ENCODE measurements around the gene CD274.

The CD274 gene

DNA sequence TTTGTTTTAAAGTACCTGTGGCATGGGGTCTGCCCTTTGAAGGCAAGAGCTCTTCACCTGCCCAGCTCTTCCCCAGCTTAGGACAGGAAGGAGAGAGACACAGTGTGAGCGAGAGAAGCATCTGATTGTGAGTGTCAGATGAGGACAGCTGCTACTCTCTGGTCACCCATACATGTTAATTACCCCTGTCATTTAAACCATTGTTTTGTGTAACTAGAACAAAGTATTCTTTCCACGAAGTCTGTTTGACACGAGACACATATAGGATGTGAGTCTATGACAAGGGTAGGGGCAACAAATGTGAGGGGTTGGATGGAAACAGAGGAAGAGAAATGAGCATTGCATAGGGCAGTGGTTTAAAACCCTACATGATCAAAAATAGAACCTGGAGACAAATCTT, 3.0 kb upstream of the CD274 start:
- TF ChIP-seq SPI1 (IDR thresholded peaks at IDR 0.05; ENCODE audit: low read depth, low read length) (no peak), POLR2A (IDR thresholded peaks at IDR 0.05; ENCODE audit: low read depth, low read length) (no peak), POU2F2 (IDR thresholded peaks at IDR 0.05; ENCODE audit: low read depth, low read length) (no peak), PAX5 (IDR thresholded peaks at IDR 0.05; ENCODE audit: insufficient read depth, low read length, severe bottlenecking) (no peak), TAF1 (IDR thresholded peaks at IDR 0.05; ENCODE audit: low read depth, low read length) (no peak), POLR2AphosphoS5 (IDR thresholded peaks at IDR 0.05; ENCODE audit: low read depth, low read length) (no peak)
- DNase-seq (ENCODE audit: insufficient read length, low spot score) (no peak), FAIRE-seq (peak; percentile 69)

DNA sequence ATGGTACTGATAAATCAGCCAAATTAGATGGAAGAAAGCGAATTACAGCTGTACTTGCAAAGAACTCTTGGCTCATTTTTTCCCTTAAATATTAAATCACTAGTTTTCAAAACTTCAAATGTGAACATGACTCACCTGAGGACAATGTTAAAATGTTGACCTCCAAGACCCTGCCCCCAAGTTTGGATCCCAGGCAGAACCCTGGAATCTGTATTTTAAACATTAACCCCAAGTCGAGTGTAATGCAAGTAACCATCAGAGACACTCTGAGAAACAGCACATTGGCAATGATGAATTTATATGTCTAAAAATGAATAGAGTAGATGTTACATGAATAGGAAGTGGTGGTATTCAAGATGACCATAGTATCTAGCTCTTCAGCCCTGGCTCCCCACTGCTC, 2.3 kb upstream of the CD274 start:
- DNase-seq (ENCODE audit: insufficient read length, low spot score) (no peak), FAIRE-seq (no peak)
- TF ChIP-seq POLR2AphosphoS5 (IDR thresholded peaks at IDR 0.05; ENCODE audit: low read depth, low read length): no peak
- no peak for TF ChIP-seq TAF1 (IDR thresholded peaks at IDR 0.05; ENCODE audit: low read depth, low read length)
- TF ChIP-seq POU2F2 (IDR thresholded peaks at IDR 0.05; ENCODE audit: low read depth, low read length): no peak
- TF ChIP-seq POLR2A (IDR thresholded peaks at IDR 0.05; ENCODE audit: low read depth, low read length): no peak
- no peak for TF ChIP-seq PAX5 (IDR thresholded peaks at IDR 0.05; ENCODE audit: insufficient read depth, low read length, severe bottlenecking)
- no peak for TF ChIP-seq SPI1 (IDR thresholded peaks at IDR 0.05; ENCODE audit: low read depth, low read length)

DNA sequence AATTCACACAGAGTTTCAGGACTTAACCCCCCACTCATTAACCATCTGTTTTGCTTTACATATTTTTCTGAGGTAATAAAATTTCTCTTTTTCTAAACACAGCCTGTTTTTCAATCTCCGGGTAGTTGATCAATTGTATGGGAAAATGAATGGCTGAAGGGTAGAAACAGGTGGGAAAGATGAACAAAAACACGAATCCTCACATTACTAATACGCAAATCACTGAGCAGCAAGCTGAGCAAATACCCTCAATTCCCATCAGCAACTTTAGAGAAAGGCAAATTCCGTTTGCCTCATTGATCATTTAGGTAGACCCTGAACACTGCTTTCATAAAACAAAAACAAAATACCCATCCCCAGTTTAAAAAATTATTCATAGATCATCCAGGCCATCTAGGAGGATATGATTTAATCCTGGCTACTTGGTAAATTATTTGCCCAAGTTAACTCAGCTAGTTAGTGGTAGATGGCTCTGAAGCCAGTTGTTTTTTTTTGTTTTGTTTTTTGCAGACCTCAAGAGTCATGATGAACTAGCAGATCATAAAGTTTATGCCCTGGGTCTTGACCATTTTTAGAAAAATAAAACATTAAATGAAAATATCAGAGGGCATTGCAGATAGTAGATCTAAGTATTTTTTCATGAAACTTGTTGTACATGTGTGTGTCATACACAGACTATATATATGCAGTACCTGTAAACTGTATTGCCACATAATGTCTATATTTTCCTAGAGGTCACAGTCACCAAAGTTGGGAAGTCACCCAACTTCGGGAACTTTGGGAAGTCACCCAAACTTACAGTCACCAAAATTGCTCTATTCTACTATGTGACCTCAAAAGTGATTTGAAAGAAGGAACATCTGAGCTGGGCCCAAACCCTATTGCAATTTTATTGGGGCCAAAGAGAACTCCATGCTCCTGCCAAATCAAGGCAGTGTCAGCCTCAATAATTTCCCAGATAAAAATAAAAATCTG, 1.6 kb upstream of the CD274 start:
- TF ChIP-seq POLR2A (IDR thresholded peaks at IDR 0.05; ENCODE audit: low read depth, low read length) (no peak), PAX5 (IDR thresholded peaks at IDR 0.05; ENCODE audit: insufficient read depth, low read length, severe bottlenecking) (no peak), TAF1 (IDR thresholded peaks at IDR 0.05; ENCODE audit: low read depth, low read length) (no peak), POLR2AphosphoS5 (IDR thresholded peaks at IDR 0.05; ENCODE audit: low read depth, low read length) (no peak), SPI1 (IDR thresholded peaks at IDR 0.05; ENCODE audit: low read depth, low read length) (no peak), POU2F2 (IDR thresholded peaks at IDR 0.05; ENCODE audit: low read depth, low read length) (no peak)
- no peak for DNase-seq (ENCODE audit: insufficient read length, low spot score)
- peak; percentile 40 for FAIRE-seq

DNA sequence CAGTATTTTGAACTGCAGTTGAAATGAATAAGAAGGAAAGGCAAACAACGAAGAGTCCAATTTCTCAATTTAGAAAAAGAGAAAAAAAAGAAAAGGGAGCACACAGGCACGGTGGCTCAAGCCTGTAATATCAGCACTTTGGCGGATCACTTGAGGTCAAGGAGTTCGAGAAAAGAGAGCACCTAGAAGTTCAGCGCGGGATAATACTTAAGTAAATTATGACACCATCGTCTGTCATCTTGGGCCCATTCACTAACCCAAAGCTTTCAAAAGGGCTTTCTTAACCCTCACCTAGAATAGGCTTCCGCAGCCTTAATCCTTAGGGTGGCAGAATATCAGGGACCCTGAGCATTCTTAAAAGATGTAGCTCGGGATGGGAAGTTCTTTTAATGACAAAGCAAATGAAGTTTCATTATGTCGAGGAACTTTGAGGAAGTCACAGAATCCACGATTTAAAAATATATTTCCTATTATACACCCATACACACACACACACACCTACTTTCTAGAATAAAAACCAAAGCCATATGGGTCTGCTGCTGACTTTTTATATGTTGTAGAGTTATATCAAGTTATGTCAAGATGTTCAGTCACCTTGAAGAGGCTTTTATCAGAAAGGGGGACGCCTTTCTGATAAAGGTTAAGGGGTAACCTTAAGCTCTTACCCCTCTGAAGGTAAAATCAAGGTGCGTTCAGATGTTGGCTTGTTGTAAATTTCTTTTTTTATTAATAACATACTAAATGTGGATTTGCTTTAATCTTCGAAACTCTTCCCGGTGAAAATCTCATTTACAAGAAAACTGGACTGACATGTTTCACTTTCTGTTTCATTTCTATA, 602 bp upstream of the CD274 start:
- DNase-seq (ENCODE audit: insufficient read length, low spot score) (no peak), FAIRE-seq (peak; percentile 59)
- no peak for TF ChIP-seq PAX5 (IDR thresholded peaks at IDR 0.05; ENCODE audit: insufficient read depth, low read length, severe bottlenecking)
- TF ChIP-seq SPI1 (IDR thresholded peaks at IDR 0.05; ENCODE audit: low read depth, low read length): peak; percentile 30; the same call in 1 of the 2 replicates
- TF ChIP-seq POLR2AphosphoS5 (IDR thresholded peaks at IDR 0.05; ENCODE audit: low read depth, low read length): no peak
- no peak for TF ChIP-seq POU2F2 (IDR thresholded peaks at IDR 0.05; ENCODE audit: low read depth, low read length)
- no peak for TF ChIP-seq POLR2A (IDR thresholded peaks at IDR 0.05; ENCODE audit: low read depth, low read length)
- no peak for TF ChIP-seq TAF1 (IDR thresholded peaks at IDR 0.05; ENCODE audit: low read depth, low read length)

DNA sequence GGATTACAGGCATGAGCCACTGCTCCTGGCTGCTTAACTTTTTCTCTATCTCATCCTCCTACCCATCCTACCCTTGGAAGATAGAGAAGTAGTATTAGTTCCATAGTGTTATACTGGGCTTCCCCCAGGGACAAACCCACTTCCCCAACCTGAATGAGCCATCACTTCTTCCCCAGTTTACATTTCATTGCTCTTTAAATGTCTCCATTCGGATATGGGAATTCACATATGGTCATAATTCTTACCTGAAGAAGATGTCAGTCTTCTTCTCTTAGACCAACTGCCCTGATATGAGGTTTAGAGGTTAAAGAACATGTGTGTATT, 1.9 kb downstream of the CD274 start:
- peak; percentile 72 for FAIRE-seq
- TF ChIP-seq POU2F2 (IDR thresholded peaks at IDR 0.05; ENCODE audit: low read depth, low read length) (no peak), SPI1 (IDR thresholded peaks at IDR 0.05; ENCODE audit: low read depth, low read length) (peak; percentile 58)
- DNase-seq (ENCODE audit: insufficient read length, low spot score): no peak

DNA sequence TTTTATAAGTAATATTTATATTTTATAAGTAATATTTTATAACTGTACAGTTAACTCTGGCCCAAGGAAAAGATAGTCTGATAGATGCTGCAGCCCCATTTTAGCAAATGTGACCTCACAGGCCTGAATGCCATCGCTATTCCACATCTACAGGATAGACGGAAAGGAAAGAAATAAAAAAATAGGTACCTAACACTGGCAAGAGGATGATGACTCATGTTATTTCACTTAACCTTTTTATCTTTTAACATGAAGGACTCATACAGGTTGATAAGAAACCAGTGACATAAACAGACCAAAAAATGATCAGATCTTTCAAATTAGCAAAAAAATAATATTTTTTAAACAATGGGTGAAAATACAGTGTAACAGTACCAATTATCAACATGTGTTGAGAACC, 2.7 kb downstream of the CD274 start:
- DNase-seq (ENCODE audit: insufficient read length, low spot score) (no peak), FAIRE-seq (no peak)
- TF ChIP-seq TAF1 (IDR thresholded peaks at IDR 0.05; ENCODE audit: low read depth, low read length) (no peak), SPI1 (IDR thresholded peaks at IDR 0.05; ENCODE audit: low read depth, low read length) (no peak), POLR2A (IDR thresholded peaks at IDR 0.05; ENCODE audit: low read depth, low read length) (no peak), PAX5 (IDR thresholded peaks at IDR 0.05; ENCODE audit: insufficient read depth, low read length, severe bottlenecking) (no peak), POU2F2 (IDR thresholded peaks at IDR 0.05; ENCODE audit: low read depth, low read length) (no peak), POLR2AphosphoS5 (IDR thresholded peaks at IDR 0.05; ENCODE audit: low read depth, low read length) (no peak)

DNA sequence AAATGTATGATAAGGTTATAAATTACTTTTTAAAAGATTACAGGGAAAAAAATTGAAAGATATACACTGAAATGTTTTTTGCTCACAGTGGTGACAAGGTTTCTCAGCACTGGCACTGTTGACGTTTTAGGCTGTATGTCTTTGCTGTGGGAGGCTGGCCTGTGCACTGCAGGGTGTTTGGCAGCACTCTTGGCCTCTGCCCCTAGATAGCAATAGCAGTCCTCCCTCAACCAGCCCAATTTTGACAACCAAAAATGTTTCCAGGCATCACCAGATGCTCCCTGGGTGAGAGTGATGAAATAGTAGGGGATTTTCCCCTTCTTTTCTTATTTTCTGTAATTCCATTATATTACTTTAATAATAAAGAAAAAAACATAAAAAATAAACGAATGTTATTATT, 3.3 kb downstream of the CD274 start:
- FAIRE-seq (peak; percentile 87), DNase-seq (ENCODE audit: insufficient read length, low spot score) (no peak)
- TF ChIP-seq PAX5 (IDR thresholded peaks at IDR 0.05; ENCODE audit: insufficient read depth, low read length, severe bottlenecking): no peak
- no peak for TF ChIP-seq POU2F2 (IDR thresholded peaks at IDR 0.05; ENCODE audit: low read depth, low read length)
- no peak for TF ChIP-seq TAF1 (IDR thresholded peaks at IDR 0.05; ENCODE audit: low read depth, low read length)
- no peak for TF ChIP-seq POLR2A (IDR thresholded peaks at IDR 0.05; ENCODE audit: low read depth, low read length)
- TF ChIP-seq SPI1 (IDR thresholded peaks at IDR 0.05; ENCODE audit: low read depth, low read length): no peak
- no peak for TF ChIP-seq POLR2AphosphoS5 (IDR thresholded peaks at IDR 0.05; ENCODE audit: low read depth, low read length)

DNA sequence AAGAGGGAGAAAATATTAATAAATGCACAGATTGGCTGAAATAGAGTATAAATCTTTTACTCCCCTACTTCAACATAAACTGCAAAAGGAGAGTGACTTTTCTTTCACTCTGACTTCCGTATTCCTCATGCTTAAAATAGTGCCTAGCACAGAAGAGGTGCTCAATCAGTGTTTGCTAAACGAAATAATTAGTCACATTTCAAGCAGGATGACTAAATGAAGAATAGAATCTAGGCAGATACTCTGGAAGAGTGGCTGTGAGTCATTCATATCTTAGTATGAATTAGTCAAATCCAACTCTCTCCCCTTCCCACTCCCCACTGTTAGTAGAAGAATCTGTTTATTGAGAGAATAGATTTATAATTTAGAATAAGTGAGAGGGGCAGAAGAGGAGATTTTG, 4.8 kb downstream of the CD274 start:
- TF ChIP-seq TAF1 (IDR thresholded peaks at IDR 0.05; ENCODE audit: low read depth, low read length) (no peak), POLR2AphosphoS5 (IDR thresholded peaks at IDR 0.05; ENCODE audit: low read depth, low read length) (no peak), PAX5 (IDR thresholded peaks at IDR 0.05; ENCODE audit: insufficient read depth, low read length, severe bottlenecking) (no peak), POLR2A (IDR thresholded peaks at IDR 0.05; ENCODE audit: low read depth, low read length) (no peak), SPI1 (IDR thresholded peaks at IDR 0.05; ENCODE audit: low read depth, low read length) (peak; percentile 77)
- FAIRE-seq (peak; percentile 82), DNase-seq (ENCODE audit: insufficient read length, low spot score) (no peak)

DNA sequence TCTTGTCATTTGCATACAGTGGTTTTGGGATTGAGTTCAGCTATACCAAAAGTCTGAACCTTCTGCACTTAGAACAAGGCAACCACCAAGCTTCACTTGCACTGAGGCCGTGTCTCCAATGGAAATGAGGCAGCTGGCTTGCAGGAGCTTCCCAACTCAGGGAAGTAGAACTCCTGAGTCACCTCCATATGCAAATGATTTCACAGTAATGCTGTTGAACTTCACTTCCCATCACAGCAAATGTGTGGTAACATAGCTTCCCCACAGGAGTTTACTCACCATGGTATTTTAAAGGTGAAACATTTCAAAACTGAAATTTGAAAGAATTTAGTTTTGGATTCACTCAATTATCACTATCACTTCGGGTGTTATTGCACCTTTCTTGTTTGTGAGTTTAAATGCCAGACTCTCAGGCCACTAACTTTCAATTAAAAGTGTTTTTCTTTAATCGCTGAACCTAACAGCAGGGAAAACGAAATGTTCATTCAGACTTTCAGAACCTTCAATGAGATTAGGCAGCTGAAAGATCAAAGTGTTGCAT, 9.0 kb downstream of the CD274 start:
- peak; percentile 92 for FAIRE-seq
- DNase-seq (ENCODE audit: insufficient read length, low spot score): no peak
- TF ChIP-seq POLR2A (IDR thresholded peaks at IDR 0.05; ENCODE audit: low read depth, low read length) (no peak), TAF1 (IDR thresholded peaks at IDR 0.05; ENCODE audit: low read depth, low read length) (no peak), POU2F2 (IDR thresholded peaks at IDR 0.05; ENCODE audit: low read depth, low read length) (peak; percentile 98), SPI1 (IDR thresholded peaks at IDR 0.05; ENCODE audit: low read depth, low read length) (peak; percentile 75), POLR2AphosphoS5 (IDR thresholded peaks at IDR 0.05; ENCODE audit: low read depth, low read length) (0 out of 2 replicates have a peak, but pooled peaks have one; percentile 14)
